AG20443 (cell line): ENCODE data around the gene LGALS4.
A peak's percentile ranks its signal among the peaks of the same experiment; 100 is the strongest.
"Not testable (repeated sequence)": the region's sequence is repeated elsewhere in the genome, so short reads cannot be mapped to it uniquely, and the experiment has no call there.

Experiments
- DNase-seq: peaks from one replicate; pipeline ENCODE4 v3.0.0; 2012; ENCODE audit warnings: low spot score, mixed read lengths

The LGALS4 gene

DNA sequence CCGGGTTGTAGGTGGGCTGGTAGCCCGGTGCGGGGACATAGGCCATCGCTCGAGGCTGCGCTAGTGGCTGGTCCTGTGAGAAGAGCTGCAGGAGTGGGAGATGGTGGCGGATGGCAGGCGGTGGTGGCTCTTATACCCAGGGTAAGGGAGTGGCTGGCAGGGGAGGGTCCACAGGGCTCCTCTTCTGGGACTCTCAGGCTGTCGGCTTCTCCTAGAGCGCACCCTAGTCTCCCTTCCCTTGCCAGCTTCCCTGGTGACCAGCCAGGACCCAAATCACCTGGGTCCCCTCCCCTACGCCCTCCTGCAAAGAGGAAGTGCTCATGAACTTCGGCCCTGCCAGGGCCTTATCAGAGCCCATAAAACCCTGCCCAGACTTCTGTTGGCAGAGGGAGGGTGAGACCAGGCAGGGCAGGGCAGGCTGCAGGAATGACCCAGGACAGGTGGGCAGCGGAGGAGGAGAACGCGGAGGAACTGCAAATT, at the start of gene LGALS4:
Gene LGALS4, minus strand, starts transcription at position 105 of the 480 bp plus-strand sequence. Its CDS starts 59 bp downstream, at position 46.
- no peak for DNase-seq

GRCh38 chr19:38861368-38861767, 48.6 kb upstream of the LGALS4 start:
- no peak for DNase-seq

DNA sequence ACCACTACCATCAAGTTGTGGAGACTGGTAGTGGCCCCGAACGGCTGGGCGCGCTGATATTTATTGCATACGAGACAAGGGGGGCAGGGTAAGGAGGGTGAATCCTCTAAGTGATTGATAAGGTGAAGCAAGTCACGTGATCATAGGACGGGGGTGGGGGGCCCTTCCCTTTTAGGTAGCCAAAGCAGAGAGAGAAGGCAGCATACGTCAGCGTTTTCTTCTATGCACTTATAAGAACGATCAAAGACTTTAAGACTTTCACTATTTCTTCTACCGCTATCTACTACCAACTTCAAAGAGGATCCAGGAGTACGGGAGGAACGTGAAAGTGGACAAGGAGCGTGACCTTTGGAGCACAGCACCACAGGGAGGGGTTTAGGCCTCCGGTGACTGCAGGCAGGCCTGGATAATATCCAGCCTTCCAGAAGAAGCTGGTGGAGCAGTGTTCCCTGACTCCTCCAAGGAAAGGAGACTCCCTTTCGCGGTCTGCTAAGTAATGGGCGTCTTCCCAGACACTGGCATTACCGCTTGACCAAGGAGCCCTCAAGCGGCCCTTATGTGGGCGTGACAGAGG, 47.0 kb upstream of the LGALS4 start:
- not testable (repeated sequence) for DNase-seq

- DNase-seq: no peak
Observed at GRCh38 chr19:38856813-38857212, 44.1 kb upstream of the LGALS4 start.

- not testable (repeated sequence) for DNase-seq
Observed at GRCh38 chr19:38855751-38856150, 43.0 kb upstream of the LGALS4 start.

DNA sequence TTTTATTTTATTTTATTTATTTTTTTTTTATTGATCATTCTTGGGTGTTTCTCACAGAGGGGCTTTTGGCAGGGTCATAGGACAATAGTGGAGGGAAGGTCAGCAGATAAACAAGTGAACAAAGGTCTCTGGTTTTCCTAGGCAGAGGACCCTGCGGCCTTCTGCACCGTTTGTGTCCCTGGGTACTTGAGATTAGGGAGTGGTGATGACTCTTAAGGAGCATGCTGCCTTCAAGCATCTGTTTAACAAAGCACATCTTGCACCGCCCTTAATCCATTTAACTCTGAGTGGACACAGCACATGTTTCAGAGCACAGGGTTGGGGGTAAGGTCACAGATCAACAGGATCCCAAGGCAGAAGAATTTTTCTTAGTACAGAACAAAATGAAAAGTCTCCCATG, 42.2 kb upstream of the LGALS4 start:
- DNase-seq: not testable (repeated sequence)

DNA sequence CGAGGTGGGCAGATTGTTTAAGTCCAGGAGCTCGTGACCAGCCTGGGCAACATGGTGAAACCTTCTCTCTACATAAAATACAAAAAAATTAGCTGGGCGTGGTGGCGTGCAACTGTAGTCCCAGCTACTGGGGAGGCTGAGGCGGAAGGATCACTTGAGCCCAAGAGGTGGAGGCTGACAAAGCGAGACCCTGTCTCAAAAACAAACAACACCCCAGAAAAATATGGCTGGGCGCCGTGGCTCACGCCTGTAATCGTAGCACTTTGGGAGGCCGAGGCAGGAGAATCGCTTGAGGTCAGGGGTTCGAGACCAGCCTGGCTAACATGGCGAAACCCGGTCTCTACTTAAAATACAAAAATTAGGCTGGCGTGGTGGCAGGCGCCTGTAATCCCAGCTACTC, 40.5 kb upstream of the LGALS4 start:
- DNase-seq: no peak

- DNase-seq: peak; percentile 59
Observed at GRCh38 chr19:38852231-38853044, 39.7 kb upstream of the LGALS4 start.

DNA sequence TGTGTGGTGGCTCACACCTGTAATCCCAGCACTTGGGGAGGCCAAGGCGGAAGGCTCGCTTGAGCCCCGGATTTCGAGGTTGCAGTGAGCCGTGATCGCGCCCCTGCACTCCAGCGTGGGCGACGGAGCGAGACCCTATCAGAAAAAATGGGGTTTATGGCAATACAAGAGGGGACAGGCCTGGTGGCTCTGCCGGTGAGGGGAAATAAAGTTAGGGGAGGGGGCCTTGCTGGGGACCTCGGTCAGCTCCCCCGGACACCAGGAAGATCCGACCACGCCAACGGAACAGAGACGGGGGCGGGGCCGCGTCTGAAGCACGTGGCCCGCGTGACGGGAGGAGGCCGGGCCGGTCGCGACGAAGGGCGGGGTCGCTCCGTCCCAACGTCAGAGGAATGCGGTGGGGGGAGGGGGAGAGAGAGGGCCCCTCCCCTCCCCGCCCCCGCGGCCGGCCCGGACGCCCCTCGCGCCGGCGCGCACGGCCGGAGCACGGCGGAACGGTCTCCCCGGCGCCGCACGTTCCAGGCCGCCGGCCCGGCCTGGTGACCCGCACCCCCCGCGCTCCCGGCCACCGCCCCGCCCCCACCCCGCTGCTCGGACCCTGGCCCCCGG, 39.0 kb upstream of the LGALS4 start:
- DNase-seq: peak; percentile 97

- DNase-seq: no peak
Observed at GRCh38 chr19:38850976-38851621, 38.4 kb upstream of the LGALS4 start.

DNA sequence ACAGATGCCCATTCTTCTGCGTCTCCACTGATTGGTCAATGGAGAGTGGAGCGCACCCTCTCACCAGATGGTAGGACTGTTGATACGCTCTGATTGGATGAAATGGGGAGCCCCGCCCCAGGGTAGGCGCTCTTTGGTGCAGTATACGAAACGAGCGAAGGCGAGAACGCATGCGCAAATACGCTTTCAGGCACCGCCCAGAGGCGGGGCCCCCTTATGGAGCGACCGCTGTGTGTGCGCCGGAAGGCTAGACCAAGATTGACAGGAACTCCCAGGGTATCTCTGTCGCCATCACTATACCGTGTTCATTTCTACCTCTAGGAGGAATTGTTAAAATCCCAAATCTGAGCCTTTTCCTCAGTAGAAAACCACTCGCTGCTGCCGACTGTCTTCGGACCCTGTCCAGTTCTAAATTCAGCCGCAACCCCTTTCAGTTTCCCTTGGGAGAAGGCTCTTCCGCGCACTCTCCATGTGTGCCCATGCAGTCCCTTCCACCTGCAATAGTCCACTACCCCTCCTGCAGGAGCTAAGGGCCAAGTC, 37.8 kb upstream of the LGALS4 start:
- DNase-seq: peak; percentile 95

DNA sequence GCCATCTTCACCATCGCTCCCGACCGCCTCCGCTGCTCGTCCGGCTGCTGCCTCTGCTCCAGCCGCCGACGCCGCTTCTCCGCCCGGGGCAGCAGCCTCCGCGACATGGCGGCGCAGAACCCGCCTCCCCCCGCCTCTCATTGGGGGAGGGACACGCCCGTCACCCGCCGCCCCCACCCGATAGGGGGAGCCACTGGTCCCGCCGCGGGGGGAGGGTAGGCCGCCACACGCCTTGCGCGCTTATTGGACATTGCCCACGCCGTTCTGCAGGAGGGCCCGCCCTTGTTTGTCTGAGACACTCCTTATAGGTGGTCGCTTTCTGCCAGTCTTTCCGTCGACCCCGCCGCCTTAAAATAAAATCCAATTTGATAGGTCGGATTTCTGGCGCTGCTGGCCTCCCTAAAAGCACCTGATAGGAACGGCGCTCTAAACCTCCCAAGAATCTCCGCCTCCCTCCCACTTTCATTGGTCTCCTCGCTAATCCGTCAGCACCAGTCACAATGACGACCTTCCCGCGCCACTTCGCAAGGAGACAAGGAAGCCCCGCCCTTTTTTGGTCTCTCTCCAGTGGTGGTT, 37.2 kb upstream of the LGALS4 start, which contains the start of gene HNRNPL:
Gene HNRNPL, minus strand, starts transcription at position 127 of the 576 bp plus-strand sequence. Its CDS starts 20 bp downstream, at position 107.
- DNase-seq: peak; percentile 96

DNA sequence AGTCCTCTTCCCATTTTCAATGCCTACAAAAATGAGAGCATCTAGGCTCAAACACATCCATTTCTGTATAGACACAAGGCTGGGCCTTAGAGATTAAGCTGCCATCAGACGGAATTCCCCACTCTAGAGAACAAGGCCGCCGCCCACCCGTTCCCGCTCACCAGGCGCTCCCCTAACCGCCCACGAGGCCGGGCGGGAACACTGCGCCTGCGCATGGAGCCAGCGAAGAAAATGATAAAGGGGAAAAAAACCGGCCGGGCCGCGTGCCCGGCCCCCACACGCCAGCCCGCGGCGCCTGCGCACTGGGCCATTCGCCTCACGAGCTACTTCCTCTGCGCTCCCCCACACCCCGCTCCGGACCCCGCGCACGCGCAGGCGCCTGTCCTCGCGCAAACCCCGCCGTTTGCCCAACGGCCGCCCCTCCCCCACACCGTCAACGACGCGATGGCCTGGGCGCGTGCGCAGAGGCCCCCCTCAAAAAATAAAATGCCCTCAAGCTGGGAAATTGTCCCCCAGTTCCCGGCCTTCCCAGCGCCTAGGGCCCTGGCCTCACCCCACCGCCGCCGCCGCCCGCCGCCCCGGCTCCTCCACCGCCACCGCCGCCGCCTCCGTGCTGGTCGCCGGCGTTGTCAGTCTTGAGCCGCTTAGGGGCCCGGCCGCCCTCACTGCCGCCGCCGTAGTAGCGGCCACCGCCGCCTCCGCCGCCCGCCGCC, 36.6 kb upstream of the LGALS4 start:
- DNase-seq: peak; percentile 99

DNA sequence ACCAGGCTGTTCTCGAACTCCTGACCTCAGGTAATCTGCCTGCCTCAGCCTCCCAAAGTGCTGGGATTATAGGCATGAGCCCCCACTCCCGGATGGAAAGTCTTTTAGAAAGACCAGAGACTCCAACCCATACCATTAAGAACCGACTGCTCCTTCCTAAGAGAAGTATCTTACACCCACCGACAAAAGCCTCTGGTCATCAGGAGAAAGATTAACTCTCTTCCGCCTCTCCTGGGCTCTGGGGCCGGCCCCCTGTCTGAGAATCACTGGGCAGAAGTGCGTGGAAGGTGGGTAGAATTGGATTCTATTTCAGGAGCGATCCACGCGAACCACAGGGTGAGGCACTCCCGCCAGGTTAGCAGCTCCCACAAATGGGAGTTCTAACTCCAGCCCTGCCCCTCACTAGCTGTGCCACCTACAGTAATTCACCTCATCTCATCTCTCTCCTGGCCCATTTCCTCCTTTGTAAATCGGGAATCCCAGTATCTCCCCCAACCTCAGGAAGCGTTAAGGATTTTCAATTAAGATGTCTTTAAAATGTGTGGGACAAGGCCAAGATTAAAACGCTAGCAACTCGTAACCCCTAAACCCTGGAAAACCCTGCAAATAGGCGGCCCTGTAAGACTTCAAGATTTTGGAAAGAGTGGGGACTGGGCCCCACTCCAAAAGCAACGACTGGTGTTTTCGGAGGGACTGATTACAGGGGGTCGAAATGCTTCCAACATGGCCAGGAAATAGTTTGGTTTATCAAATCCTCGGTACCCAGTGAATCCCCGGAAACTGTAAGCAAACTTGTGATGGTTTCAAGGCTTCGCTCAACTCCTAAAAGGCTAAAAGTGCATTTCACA, 35.8 kb upstream of the LGALS4 start:
- DNase-seq: no peak

DNA sequence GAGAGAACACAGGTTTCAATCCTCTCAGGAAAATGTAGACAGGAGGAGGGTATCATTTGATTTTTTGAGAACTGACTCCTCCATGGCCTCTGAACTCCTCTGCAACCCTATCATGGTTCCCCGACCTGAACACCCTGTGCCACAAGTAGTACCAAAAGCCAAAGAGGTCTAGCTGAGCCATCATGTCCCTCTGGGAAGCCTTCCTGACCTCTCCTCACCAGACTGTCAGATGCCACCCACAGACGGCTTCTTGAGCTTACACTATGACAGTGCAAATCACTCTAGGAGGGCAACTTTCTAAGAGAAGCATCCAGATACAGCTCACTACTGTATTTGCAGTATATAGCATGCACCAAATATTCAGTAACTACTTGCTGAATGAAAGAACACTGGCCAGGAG, 33.4 kb upstream of the LGALS4 start:
- no peak for DNase-seq

DNA sequence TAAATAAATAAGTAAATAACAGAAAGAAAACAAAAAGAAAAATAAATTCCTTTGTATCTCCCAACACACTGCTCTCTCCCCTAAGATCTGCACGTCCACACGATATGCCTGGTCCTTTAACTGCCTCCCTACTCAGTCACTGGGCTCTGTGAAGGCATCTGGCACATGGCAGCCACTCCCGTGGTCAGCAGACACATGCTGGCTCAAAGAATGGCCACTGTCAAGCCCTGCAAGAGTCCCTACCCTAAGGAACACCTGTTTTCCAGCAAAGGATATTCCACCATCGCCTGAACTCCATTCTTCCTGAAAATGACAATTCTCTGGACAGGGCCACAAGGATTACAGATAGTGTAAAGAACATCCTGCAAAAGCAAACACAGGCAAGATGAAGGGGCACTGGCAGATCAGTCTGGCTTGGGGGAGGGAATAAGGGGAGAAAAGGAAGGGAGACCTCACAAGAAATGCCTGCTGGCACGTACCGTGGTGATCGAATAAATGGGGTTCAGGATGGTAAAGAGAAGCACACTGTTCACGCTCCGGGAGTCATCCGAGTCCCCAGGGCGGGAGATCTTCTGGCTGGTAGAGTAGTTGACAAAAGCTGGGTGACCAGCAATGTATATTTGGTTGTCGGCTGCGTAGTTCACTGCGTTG, 32.8 kb upstream of the LGALS4 start:
- DNase-seq: no peak

GRCh38 chr19:38844093-38844686, 31.4 kb upstream of the LGALS4 start:
- DNase-seq: no peak

DNA sequence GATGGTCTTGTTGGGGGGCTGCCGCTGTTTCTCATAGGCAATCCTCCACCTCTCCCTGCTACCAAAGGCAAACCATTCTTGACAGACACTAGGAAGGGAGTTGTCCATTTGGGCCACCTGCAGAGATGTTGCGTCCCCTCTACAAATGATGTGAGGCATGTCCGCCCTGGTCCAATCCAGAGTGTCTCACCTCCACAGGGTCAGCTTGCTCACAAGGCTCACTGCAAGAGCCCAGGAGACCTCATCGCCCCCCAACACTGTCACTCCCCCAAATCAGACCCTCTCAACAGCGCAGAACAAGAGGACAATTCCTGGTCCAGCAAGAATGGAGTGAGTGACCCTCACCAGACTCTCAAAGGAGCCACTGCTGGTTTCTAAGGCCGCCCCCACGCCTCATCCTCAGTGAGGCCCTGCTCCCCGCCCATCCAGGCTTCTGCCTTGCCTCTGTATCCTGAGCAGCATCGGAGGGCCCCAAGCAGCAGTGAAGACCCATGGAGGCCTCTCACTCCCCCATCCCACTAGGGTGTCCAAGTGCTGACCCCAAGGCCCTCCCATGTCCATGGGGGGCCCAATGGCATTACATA, 30.5 kb upstream of the LGALS4 start:
- DNase-seq: no peak
